MCF 10A (cell line): Measurements from ENCODE around the gene NFATC3. TPM values are rescaled to one million over a fixed set of nuclear protein-coding genes. Genes with fewer than 3 reads are reported as not detected.

Experiments used
- BruUV-seq: library from RNA; stranded (reverse); fragments of 400-500 nt; replicated peaks from 2 replicates; lab custom pipeline; 2021; lab: Mats Ljungman, UMichigan
- CTCF ChIA-PET: fragments of 300-600 bp; sonication (Branson Sonifier 250); formaldehyde crosslinking; extraction: SDS; loops from one replicate; lab custom pipeline; 2021; ENCODE audit warnings: antibody characterized with exemption, inconsistent platforms; lab: Yijun Ruan, JAX
- POLR2A ChIA-PET: fragments of 300-600, 350-650 bp; sonication (Branson Sonifier 250); formaldehyde crosslinking; extraction: SDS; loops from one replicate; lab custom pipeline; 2020; ENCODE audit warnings: antibody characterized with exemption, inconsistent platforms; lab: Yijun Ruan, JAX
- DNase-seq: peaks from one replicate; pipeline ENCODE4 v3.0.0-alpha.2; 2018; ENCODE audit not compliant: unreplicated experiment
- H3K27ac Mint-ChIP-seq: one replicate; pipeline ENCODE4 v1.8.0; 2022; ENCODE audit warnings: mild to moderate bottlenecking, low read depth, mixed read lengths; ENCODE audit not compliant: unreplicated experiment
- H3K27me3 Mint-ChIP-seq: one replicate; pipeline ENCODE4 v1.8.0; 2022; ENCODE audit warnings: mixed read lengths; ENCODE audit not compliant: insufficient read depth, unreplicated experiment
- H3K36me3 Mint-ChIP-seq: one replicate; pipeline ENCODE4 v1.8.0; 2022; ENCODE audit warnings: mild to moderate bottlenecking, moderate library complexity, mixed read lengths; ENCODE audit not compliant: insufficient read depth, unreplicated experiment
- H3K4me1 Mint-ChIP-seq: one replicate; pipeline ENCODE4 v1.8.0; 2022; ENCODE audit warnings: mixed read lengths; ENCODE audit not compliant: insufficient read depth, unreplicated experiment
- H3K4me3 Mint-ChIP-seq: one replicate; pipeline ENCODE4 v1.8.0; 2022; ENCODE audit warnings: mild to moderate bottlenecking, moderate library complexity, mixed read lengths; ENCODE audit not compliant: unreplicated experiment
- H3K9me3 Mint-ChIP-seq: one replicate; pipeline ENCODE4 v1.8.0; 2022; ENCODE audit warnings: mixed read lengths; ENCODE audit not compliant: unreplicated experiment
- CTCF ChIP-seq: fragments of 200-600 bp; IDR thresholded peaks from one replicate; pipeline ENCODE4 v1.8.0; 2022; ENCODE audit warnings: antibody characterized with exemption, mild to moderate bottlenecking; ENCODE audit not compliant: unreplicated experiment
- intact Hi-C: fragments of 100-400 bp; cut with micrococcal nuclease; formaldehyde crosslinking; loops from 2 replicates; pipeline ENCODE4 v1.14.1; 2022
- total RNA-seq: library from RNA; stranded (reverse); gene quantifications from 2 replicates; pipeline ENCODE4 v1.2.3, GENCODE V29; 2022

Gene NFATC3
- total RNA-seq, 1 experiment from 2014 or later = 24.1 TPM

- H3K27me3 Mint-ChIP-seq = no peaks in the 10 kb centered on the region
- H3K27ac Mint-ChIP-seq = no peak overlapping the region
- intact Hi-C loops = no loop called here
- no TSS peak for BruUV-seq
- H3K4me3 Mint-ChIP-seq = no peak overlapping the region
- H3K9me3 Mint-ChIP-seq = no peaks in the 10 kb centered on the region
- peaks cover 11% of the 10 kb centered on the region for H3K4me1 Mint-ChIP-seq
- DNase-seq = no peak
- ChIA-PET CTCF (interaction anchor here (0.8 to 1.4 kb wide), 4 partner anchors 11 to 74 kb away, joined by 3 to 8 read pairs (median 4); partner anchors contain the start of gene NFATC3), POLR2A (interaction anchor here (0.9 to 1.1 kb wide), 2 partner anchors 24 to 28 kb away, joined by 4 read pairs; no protein-coding TSS in a partner anchor)
- TF ChIP-seq CTCF = no peak
- H3K36me3 Mint-ChIP-seq = peaks cover 24% of the 10 kb centered on the region
These were observed 22.2 kb upstream of the NFATC3 start for GRCh38 chr16:68062910-68063393.

GRCh38 chr16:68064791-68065365 lies 20.3 kb upstream of the NFATC3 start:
- peak; percentile 62 for TF ChIP-seq CTCF
- intact Hi-C loops = loop anchor here (2.0 kb wide), 1 partner anchor 164 kb away; no protein-coding TSS in a partner anchor
- POLR2A ChIA-PET = interaction anchor here (0.6 to 2.0 kb wide), 3 partner anchors 19 to 873 kb away, joined by 3 to 11 read pairs (median 4); partner anchors contain the start of gene NFATC3
- BruUV-seq = no TSS peak
- no peaks in the 10 kb centered on the region for H3K27me3 Mint-ChIP-seq
- DNase-seq = peak; percentile 67
- CTCF ChIA-PET = interaction anchor here (0.6 to 1.9 kb wide), 22 partner anchors 9 to 948 kb away, joined by 3 to 8 read pairs (median 3); partner anchors contain the start of gene TSNAXIP1
- peaks cover 20% of the 10 kb centered on the region for H3K36me3 Mint-ChIP-seq
- H3K9me3 Mint-ChIP-seq = no peaks in the 10 kb centered on the region
- H3K4me1 Mint-ChIP-seq = peaks cover 11% of the 10 kb centered on the region
- H3K27ac Mint-ChIP-seq = no peak overlapping the region
- H3K4me3 Mint-ChIP-seq = no peak overlapping the region

- Mint-ChIP-seq H3K36me3 (peaks cover 20% of the 10 kb centered on the region), H3K4me1 (peaks cover 11% of the 10 kb centered on the region), H3K9me3 (no peaks in the 10 kb centered on the region), H3K27ac (peak overlapping the region; percentile 39), H3K27me3 (no peaks in the 10 kb centered on the region), H3K4me3 (no peak overlapping the region)
- intact Hi-C loops = loop anchor here (2.0 kb wide), 1 partner anchor 163 kb away; no protein-coding TSS in a partner anchor
- ChIA-PET CTCF (interaction anchor here (0.6 to 1.9 kb wide), 21 partner anchors 8 to 681 kb away, joined by 3 to 8 read pairs (median 3); partner anchors contain the start of gene TSNAXIP1), POLR2A (interaction anchor here (0.6 to 2.0 kb wide), 6 partner anchors 18 to 171 kb away, joined by 3 to 11 read pairs (median 4); partner anchors contain the start of genes NFATC3 and PSMB10)
- no peak for DNase-seq
- no peak for TF ChIP-seq CTCF
- no TSS peak for BruUV-seq
These were observed 19.4 kb upstream of the NFATC3 start for GRCh38 chr16:68065716-68066305.

GRCh38 chr16:68066763-68067162 lies 18.4 kb upstream of the NFATC3 start:
- DNase-seq = no peak
- POLR2A ChIA-PET = interaction anchor here (0.8 to 2.0 kb wide), 5 partner anchors 19 to 195 kb away, joined by 3 to 11 read pairs (median 3); partner anchors contain the start of genes NFATC3 and PSMB10
- Mint-ChIP-seq H3K27me3 (no peaks in the 10 kb centered on the region), H3K9me3 (no peaks in the 10 kb centered on the region), H3K36me3 (peaks cover 20% of the 10 kb centered on the region), H3K27ac (no peak overlapping the region), H3K4me3 (no peak overlapping the region), H3K4me1 (peaks cover 11% of the 10 kb centered on the region)
- no TSS peak for BruUV-seq
- no peak for TF ChIP-seq CTCF
- CTCF ChIA-PET = interaction anchor here (0.7 to 1.6 kb wide), 3 partner anchors 50 to 74 kb away, joined by 3 read pairs; no protein-coding TSS in a partner anchor
- intact Hi-C loops = no loop called here
